Body of pancreas (tissue), 4 donors: ENCODE measurements around the gene FBXL20. TPM values are rescaled to one million over a fixed set of nuclear protein-coding genes. Genes with fewer than 3 reads are reported as not detected.
"Not testable (repeated sequence)": the region's sequence is repeated elsewhere in the genome, so short reads cannot be mapped to it uniquely, and the experiment has no call there.

Experiments used
- ATAC-seq: fragments of 150-250 bp; one replicate; pipeline ENCODE4 v1.9.1; 2016
- DNase-seq, 4 donors: peaks; one replicate each; pipeline ENCODE4 v3.0.0-alpha.2; 2019
- H3K27ac ChIP-seq, 4 donors: fragments of 200-600 bp; sonication (generic); 1 replicate in 3 of 4; 2 replicates in 1 of 4; pipeline versions ENCODE4 v1.5.1 to v1.6.1; 2016 to 2019; ENCODE audit warnings: mild to moderate bottlenecking in 1 of 4, mixed read lengths in 1 of 4, moderate library complexity in 1 of 4
- H3K27me3 ChIP-seq, 2 donors: fragments of 200-600 bp; sonication (generic); one replicate each; pipeline ENCODE4 v1.6.0; 2016; ENCODE audit warnings: mild to moderate bottlenecking in 1 of 2
- H3K36me3 ChIP-seq, 2 donors: fragments of 200-600 bp; sonication (generic); replicated peaks in 1 of 2; 2 replicates each; pipeline ENCODE4 v1.5.1; 2016; ENCODE audit warnings: low read depth in 2 of 2; ENCODE audit not compliant: insufficient read depth in 1 of 2
- H3K4me1 ChIP-seq: fragments of 200-600 bp; sonication (generic); one replicate; pipeline ENCODE4 v1.6.0; 2016
- H3K4me3 ChIP-seq, 2 donors: fragments of 200-600 bp; sonication (generic); 1 replicate in 1 of 2; 2 replicates in 1 of 2; pipeline ENCODE4 v1.5.1; 2016 to 2019
- H3K9me3 ChIP-seq, 3 donors: fragments of 200-600 bp; sonication (generic); 1 replicate in 2 of 3; 2 replicates in 1 of 3; pipeline ENCODE4 v1.5.1; 2016
- CTCF ChIP-seq, 7 experiments: fragments of 450-650 bp in 4 of 7; fragments of 200-600 bp in 3 of 7; sonication (generic) in 3 of 7; IDR thresholded peaks; one replicate each; pipeline ENCODE4 v1.5.1; 2016 to 2019; ENCODE audit warnings: antibody characterized with exemption in 7 of 7
- POLR2A ChIP-seq, 3 donors: fragments of 450-650 bp; IDR thresholded peaks; one replicate each; pipeline ENCODE4 v1.6.1; 2016; ENCODE audit warnings: antibody characterized with exemption in 3 of 3, mild to moderate bottlenecking in 2 of 3
- WGBS, 2 donors: methylation state at CpG; one replicate each; pipeline ENCODE4 v1.1.5; 2017; 5-methylcytosine and 5-hydroxymethylcytosine counted together
- intact Hi-C: fragments of 100-400 bp; cut with DNase I; formaldehyde crosslinking; loops from one replicate; pipeline ENCODE4 v1.15.1; 2023
- total RNA-seq, 2 donors: library from RNA; depleted of rRNA; stranded (reverse); fragments of >200 nt; gene quantifications; one replicate each; pipeline ENCODE4 v1.1.0, GENCODE V29; 2016

Gene FBXL20
- total RNA-seq, 2 donors from 2014 or later: 6.7 to 11.9 TPM

GRCh38 chr17:39393736-39394135, 7.7 kb downstream of the FBXL20 start:
- ATAC-seq: no peak
- Histone ChIP-seq H3K4me1 (peaks cover 11% of the 10 kb centered on the region), H3K27me3 (no peaks in the 10 kb centered on the region), H3K36me3 (no peaks in the 10 kb centered on the region), H3K4me3 (no peak overlapping the region), H3K27ac (no peak overlapping the region), H3K9me3 (no peaks in the 10 kb centered on the region)
- WGBS, 2 donors: 68 to 70% methylated on average over 2 of the region's 2 CpGs
- intact Hi-C loops: no loop called here
- DNase-seq: no peak
- TF ChIP-seq CTCF (IDR thresholded peaks at IDR 0.05) (no peak), POLR2A (IDR thresholded peaks at IDR 0.05) (no peak)

- no peaks in the 10 kb centered on the region for H3K36me3 ChIP-seq
- WGBS, 2 donors: 82 to 92% methylated on average over 5 of the region's 5 CpGs
- H3K27ac ChIP-seq: no peak overlapping the region
- no peaks in the 10 kb centered on the region for H3K4me1 ChIP-seq
- no peaks in the 10 kb centered on the region for H3K9me3 ChIP-seq
- intact Hi-C loops: no loop called here
- TF ChIP-seq CTCF (IDR thresholded peaks at IDR 0.05) (no peak), POLR2A (IDR thresholded peaks at IDR 0.05) (no peak)
- no peak overlapping the region for H3K4me3 ChIP-seq
- no peak for ATAC-seq
- no peaks in the 10 kb centered on the region for H3K27me3 ChIP-seq
- DNase-seq: no peak
These were observed 10.0 kb downstream of the FBXL20 start for GRCh38 chr17:39391448-39391847.

GRCh38 chr17:39385040-39385439, 16.4 kb downstream of the FBXL20 start:
- no peaks in the 10 kb centered on the region for H3K27me3 ChIP-seq
- intact Hi-C loops: no loop called here
- H3K4me3 ChIP-seq: no peak overlapping the region
- TF ChIP-seq CTCF (IDR thresholded peaks at IDR 0.05): no peak
- no peak for TF ChIP-seq POLR2A (IDR thresholded peaks at IDR 0.05)
- H3K4me1 ChIP-seq: no peaks in the 10 kb centered on the region
- WGBS, 2 donors: 99 to 100% methylated on average over 4 to 6 of the region's 6 CpGs
- H3K36me3 ChIP-seq: no peaks in the 10 kb centered on the region
- no peak for ATAC-seq
- DNase-seq: no peak
- H3K27ac ChIP-seq: no peak overlapping the region
- H3K9me3 ChIP-seq: no peaks in the 10 kb centered on the region

- Histone ChIP-seq H3K27me3 (no peaks in the 10 kb centered on the region), H3K4me1 (no peaks in the 10 kb centered on the region), H3K4me3 (no peak overlapping the region), H3K36me3 (no peaks in the 10 kb centered on the region), H3K27ac (no peak overlapping the region), H3K9me3 (no peaks in the 10 kb centered on the region)
- DNase-seq: no peak
- no peak for TF ChIP-seq POLR2A (IDR thresholded peaks at IDR 0.05)
- TF ChIP-seq CTCF (IDR thresholded peaks at IDR 0.05): no peak
- intact Hi-C loops: no loop called here
- ATAC-seq: no peak
- 75% methylated on average over 2 of the region's 2 CpGs for WGBS, 2 donors
These were observed 21.3 kb downstream of the FBXL20 start for GRCh38 chr17:39380144-39380543.

- Histone ChIP-seq H3K4me1 (peaks cover 7% of the 10 kb centered on the region), H3K36me3 (no peaks in the 10 kb centered on the region), H3K27ac (no peak overlapping the region), H3K27me3 (no peaks in the 10 kb centered on the region), H3K9me3 (no peaks in the 10 kb centered on the region), H3K4me3 (no peak overlapping the region)
- intact Hi-C loops: no loop called here
- ATAC-seq (no peak), DNase-seq (no peak)
- TF ChIP-seq POLR2A (IDR thresholded peaks at IDR 0.05) (no peak), CTCF (IDR thresholded peaks at IDR 0.05) (no peak)
- 68% methylated on average over 2 of the region's 2 CpGs for WGBS, 2 donors
These were observed 25.0 kb downstream of the FBXL20 start for GRCh38 chr17:39376434-39376833.

- 93 to 98% methylated on average over 4 of the region's 4 CpGs for WGBS, 2 donors
- H3K27me3 ChIP-seq, ATAC-seq, H3K9me3 ChIP-seq, H3K4me3 ChIP-seq, DNase-seq, H3K4me1 ChIP-seq, H3K27ac ChIP-seq, intact Hi-C loops, H3K36me3 ChIP-seq: not testable (repeated sequence)
These were observed 33.6 kb downstream of the FBXL20 start for GRCh38 chr17:39367805-39368204.
